Hematopoietic multipotent progenitor cell (in vitro differentiated cells): ENCODE data around the gene MANBA. TPM values are rescaled to one million over a fixed set of nuclear protein-coding genes. Genes with fewer than 3 reads are reported as not detected.

Source experiments
- DNase-seq, 3 donors: peaks; one replicate each; pipeline ENCODE4 v3.0.0-alpha.2; 2011 to 2015; ENCODE audit warnings: low read depth in 2 of 3, low spot score in 2 of 3
- total RNA-seq: library from RNA; depleted of rRNA; stranded (reverse); fragments of >200 nt; gene quantifications from one replicate; pipeline ENCODE4 v1.2.3, GENCODE V29; 2012

The MANBA gene
- 74.6 TPM for total RNA-seq

GRCh38 chr4:102760645-102761295 is at the start of gene MANBA:
TSS of gene MANBA (minus strand) at chr4:102760968. CDS start at chr4:102760894, 74 bp downstream.
- DNase-seq = peak; percentile 60 to 91 (median 87)

DNA sequence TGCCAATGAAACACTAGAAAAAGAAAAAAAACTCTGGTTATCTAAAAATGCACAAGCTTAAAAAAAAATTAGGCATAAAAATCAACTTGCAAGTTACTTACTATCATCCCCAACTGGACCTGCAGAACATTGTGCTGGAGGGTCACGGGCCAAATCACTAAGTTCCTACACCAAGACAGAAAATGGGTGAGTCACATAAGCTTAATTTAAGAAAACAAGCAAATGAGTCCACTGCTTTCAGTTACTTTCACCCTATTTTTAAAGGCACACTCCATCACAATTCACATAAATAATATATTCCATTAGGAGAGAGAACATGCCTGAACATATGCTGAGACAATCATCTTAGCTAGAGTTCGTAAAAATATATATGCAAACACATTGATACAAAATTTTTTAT is 48.9 kb upstream of the MANBA start:
- no peak for DNase-seq

- DNase-seq = peak in 1 of 3 donors; percentile 32
Measured at GRCh38 chr4:102809190-102809589, 48.4 kb upstream of the MANBA start.

DNA sequence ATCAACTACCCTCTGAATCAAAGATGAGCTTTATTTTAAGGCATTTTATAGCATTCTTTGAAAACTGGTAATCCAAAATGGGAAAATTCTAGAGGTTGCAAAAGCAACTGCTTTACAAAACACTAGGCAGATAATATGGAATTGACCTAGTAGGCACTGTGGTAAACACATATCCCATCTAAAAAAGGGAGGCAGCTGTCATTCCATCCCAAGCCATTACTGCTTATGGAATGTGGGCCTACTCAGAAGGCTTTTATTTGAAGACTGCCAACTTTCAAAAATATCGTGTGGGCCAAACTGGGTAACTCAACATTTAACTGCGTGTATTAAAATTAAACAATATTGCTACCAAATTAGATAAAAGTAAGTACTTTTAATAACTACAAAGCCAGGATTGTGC is 47.2 kb upstream of the MANBA start:
- no peak for DNase-seq

- DNase-seq = no peak
Measured at GRCh38 chr4:102807345-102807744, 46.6 kb upstream of the MANBA start.

DNA sequence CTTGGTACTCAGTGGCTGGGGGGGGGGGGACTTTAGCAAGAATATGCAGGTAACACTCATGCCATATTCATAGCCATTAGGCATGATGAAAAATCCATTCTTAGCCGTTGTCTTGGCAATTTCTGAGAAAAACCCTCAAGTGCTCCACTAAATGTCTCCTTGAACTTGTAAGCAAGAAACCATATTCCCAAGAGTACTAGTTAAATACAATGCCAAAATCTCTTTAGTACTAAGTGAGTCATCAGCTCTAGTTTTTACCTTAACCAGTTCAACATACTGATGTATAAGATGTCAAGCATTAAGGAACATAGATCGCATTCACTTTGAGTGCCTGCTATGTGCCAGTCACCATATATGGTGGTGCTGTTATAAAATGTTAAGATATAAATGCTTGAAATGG is 39.0 kb upstream of the MANBA start:
- DNase-seq = no peak

DNA sequence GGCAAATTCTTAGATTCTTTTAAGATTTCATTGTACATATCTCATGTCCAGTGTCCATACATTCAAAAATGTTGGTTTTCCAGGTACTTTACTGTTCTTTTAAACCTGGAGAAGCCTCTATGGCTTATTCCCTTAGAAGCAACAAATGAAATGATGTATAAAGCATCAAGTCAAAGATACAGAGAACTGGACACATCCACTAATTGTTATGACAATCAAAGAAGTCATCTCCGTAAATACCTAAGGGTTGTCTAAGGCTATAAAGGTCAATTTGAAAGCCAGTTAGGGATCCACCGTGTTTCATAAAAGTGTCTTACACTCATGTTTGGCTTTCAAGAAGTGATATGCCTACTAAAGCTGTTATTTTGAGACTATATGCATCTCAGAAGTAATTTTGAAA is 34.2 kb upstream of the MANBA start:
- no peak for DNase-seq

DNA sequence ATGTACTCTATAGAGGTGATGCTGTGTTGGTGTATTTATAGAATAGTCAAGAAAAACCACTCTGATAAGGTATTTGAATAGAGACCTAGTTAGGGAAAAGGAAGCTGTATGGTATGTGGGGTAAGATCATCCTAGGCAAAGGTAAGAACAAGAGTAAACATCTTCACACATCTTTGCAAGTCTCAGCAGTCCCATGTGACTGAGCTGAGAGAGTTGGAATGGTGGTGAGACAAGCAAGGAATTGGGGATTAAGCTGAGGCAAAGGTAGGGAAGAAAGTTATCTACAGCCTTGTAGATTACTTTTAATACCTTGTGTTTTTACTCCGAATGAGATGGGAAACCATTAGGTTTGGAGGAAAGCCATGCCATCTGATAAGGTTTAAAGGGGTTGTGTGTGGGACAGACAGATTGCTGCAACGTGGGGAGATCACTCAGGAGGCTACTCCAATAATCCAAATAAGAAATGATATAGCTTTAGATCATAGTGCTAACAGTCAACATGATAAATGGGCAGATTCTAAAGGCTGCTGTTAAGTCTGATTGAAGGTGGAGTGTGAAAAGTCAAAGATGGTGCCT is 31.7 kb upstream of the MANBA start:
- no peak for DNase-seq

DNA sequence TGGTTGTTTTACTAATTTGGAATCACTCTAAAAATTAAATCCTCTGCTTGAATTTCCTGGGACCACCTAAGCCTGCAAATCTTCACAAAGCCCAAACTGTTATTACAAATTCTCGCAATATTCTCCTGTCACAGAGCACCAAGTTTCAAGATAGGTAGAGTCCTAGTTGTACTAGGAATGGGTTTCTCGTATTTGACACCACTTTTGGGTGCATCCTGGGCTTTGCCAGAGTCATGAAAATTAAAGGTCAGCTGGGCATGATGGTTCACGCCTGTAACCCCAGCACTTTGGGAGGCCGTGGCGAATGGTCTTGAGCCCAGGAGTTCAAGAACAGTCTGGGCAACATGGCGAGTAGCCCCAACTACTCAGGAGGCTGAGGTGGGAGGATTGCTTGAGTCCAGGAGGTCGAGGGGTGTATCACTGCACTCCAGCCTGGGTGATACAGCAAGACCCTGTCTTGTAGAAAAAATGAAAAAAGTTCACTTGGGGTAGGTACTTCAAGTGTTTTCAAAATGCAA is 30.6 kb upstream of the MANBA start:
- DNase-seq = no peak

DNA sequence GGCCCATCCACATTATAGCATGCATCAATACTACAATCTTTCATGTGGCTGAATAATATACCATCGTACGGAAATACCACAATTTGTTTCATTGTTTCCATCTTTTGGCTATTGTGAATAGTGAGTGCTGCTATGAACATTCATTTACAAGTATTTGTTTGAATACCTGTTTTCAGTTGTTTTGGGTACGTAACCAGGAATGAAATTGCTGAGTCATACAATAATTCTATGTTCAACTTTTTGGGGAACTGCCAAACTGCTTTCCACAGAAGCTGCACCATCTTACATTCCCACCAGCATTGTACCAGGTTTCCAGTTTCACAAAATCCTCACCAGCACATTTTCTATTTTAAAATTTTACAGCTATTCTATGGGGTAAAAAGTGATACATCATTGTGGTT is 28.5 kb upstream of the MANBA start:
- peak in 2 of 3 donors; percentile 66 to 83 for DNase-seq

DNA sequence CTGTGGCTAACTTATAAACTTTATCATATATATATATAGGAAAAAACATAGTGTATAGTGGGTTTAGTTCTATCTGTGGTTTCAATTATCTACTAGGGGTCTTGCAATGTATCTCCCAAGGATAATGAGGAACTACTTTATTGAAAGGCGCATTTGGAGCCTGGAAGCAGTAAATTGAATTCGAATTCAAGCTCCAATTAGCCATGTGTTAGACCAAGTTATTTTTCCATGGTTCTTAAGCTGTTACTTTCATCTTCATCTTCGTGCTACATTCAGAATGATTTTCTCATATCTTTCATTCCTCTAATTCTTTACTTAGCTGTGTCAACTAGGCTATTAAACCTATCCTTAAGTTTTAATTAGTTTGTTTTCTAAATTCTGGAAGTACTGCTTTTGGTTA is 27.2 kb upstream of the MANBA start:
- no peak for DNase-seq

DNA sequence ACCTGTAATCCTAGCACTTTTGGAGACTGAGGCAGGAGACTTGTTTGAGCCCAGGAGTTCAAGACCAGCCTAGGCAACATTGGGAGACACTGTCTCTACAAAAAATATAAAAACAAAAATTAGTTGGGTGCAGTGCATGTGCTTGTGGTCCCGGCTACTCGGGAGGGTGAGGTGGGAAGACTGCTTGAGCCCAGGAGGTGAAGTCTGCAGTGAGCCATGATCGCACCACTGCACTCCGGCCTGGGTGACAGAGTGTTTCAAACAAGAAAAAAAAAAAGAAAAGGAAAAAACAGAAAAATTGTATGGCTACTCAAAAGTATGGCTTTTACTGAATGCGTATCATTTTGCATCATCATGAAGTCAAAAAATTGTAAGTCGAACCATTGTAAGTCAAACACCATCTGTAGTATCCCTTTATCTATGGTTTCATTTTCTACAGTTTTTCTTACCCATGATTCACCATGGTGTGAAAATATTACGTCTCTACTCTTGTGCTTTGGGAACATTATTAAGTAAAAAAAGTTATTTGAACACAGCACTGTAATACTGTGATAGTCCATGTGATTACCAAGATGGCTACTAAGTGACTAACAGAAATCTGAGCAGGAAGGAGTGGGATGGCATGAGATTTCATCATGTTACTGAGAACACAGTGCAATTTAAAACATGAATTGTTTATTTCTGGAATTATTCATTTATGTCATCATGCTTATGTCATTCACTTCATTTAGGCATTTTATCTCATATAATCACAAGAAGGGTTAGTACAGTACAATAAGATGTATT is 26.5 kb upstream of the MANBA start:
- no peak for DNase-seq

GRCh38 chr4:102786279-102786678 is 25.5 kb upstream of the MANBA start:
- DNase-seq = no peak

DNA sequence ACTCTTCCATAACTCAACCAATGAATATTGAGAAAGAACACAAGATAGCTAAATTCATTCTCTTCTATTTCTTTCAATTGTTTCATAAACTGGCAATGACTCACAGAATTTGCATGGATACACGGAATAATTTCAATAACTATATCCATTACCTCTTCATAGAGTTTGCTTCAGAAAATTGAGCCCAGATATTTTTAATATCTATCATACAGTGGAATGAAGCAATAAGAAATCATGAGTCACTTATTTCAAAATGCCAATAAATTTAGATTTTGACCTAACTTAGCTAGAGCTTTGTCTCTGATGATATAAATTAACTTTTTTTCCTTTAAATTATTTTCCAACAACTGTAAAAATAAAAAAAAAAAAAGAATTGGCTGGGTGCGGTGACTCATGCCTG is 22.2 kb upstream of the MANBA start:
- DNase-seq = no peak

- DNase-seq = no peak
Measured at GRCh38 chr4:102781570-102781969, 20.8 kb upstream of the MANBA start.

DNA sequence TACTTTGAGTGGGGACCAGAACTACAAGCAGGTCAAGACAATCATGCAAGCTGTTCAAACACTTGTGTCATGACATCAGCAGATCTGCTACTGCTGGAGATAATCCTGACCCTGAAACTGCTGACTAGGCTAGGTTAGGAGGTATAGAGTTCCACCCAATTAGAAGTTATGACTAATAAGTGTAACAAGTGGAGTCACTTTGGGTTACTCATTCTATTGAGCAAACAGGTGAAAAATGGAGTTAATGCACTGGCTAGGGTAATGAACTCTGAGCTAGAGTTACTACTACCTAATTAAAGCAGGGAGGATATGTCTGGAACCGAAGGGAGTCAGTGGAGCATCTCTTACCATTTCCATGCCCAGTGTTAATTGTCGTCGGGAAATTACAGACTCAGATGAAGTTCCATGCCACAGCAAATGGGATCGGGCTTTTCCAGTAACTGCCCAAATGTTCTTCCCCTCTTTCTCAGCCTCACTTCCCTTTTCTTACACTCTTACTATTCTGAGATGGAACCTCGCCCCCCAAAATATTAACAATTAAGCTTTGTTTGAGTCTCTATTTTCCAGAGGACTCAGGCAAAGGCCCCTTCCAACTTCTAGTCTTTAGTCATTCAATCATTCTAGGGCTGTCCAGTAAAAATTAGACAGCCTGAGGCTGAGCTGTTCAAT is 19.8 kb upstream of the MANBA start:
- DNase-seq = peak in 1 of 3 donors; percentile 31

DNA sequence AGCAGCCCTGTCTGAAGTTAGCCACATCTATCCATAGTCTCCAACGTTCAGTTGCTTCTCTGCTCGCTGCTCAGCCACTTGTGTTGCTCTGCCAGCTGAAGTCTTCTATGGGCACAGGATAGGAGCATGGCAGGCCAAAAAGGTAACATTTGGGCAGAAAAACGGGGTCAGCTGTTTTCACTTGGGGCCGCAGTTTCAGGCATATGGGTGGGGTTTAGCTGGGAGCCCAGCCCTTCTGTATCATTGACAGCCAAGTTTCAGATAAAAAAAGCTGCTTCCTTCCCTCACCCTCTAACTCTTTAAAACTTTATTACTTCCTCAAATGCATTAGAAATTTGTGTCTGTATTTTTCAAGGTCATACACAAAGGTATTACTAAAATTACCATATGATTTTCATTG is 18.4 kb upstream of the MANBA start:
- DNase-seq = peak in 1 of 3 donors; percentile 27

- DNase-seq = no peak
Measured at GRCh38 chr4:102778720-102779119, 18.0 kb upstream of the MANBA start.

GRCh38 chr4:102775805-102776204 is 15.0 kb upstream of the MANBA start:
- no peak for DNase-seq

DNA sequence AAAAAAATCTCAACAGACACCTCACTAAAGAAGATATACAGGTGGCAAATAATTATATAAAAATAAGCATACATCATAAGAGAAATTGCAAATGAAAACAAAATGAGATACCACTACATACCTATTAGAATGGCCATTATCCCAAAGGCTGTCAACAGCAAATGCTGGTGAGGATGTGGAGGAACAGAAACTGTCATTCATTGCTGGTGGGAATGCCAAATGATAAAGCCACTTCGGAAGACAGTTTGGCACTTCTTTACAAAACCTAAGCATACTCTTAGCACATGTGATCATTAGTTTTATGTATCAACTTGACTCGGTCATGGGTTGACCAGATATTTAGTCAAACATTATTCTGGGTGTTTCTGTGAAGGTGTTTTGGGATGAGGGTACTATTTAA is 13.5 kb upstream of the MANBA start:
- DNase-seq = no peak

- no peak for DNase-seq
Measured at GRCh38 chr4:102772738-102773340, 12.1 kb upstream of the MANBA start.
